GM12891 (cell line): ENCODE measurements around the gene RPP25L.

Source experiments
- PAX5 ChIP-seq: IDR thresholded peaks from 2 replicates; pipeline ENCODE4 v1.6.1; 2011; ENCODE audit warnings: low read length, moderate library complexity, mild to moderate bottlenecking; ENCODE audit not compliant: insufficient read depth, severe bottlenecking
- POLR2A ChIP-seq: IDR thresholded peaks from 2 replicates; pipeline ENCODE4 v1.6.1; 2011; ENCODE audit warnings: low read depth, low read length, control low read depth
- POLR2AphosphoS5 ChIP-seq: IDR thresholded peaks from 2 replicates; pipeline ENCODE4 v1.6.1; 2011; ENCODE audit warnings: low read depth, low read length, control low read depth
- TAF1 ChIP-seq: IDR thresholded peaks from 2 replicates; pipeline ENCODE4 v1.6.1; 2011; ENCODE audit warnings: low read depth, low read length, control low read depth

- TF ChIP-seq POLR2A: no peak
- TF ChIP-seq POLR2AphosphoS5: no peak
- TF ChIP-seq TAF1: no peak
- no peak for TF ChIP-seq PAX5
Observed at GRCh38 chr9:34563262-34563661, 48.6 kb downstream of the RPP25L start.
